ENCODE measurements around the gene TRAPPC10. TPM values are rescaled to one million over a fixed set of nuclear protein-coding genes. Genes with fewer than 3 reads are reported as not detected.

The TRAPPC10 gene
- total RNA-seq, 2 donors from 2014 or later: 53.5 to 72.6 TPM

DNA sequence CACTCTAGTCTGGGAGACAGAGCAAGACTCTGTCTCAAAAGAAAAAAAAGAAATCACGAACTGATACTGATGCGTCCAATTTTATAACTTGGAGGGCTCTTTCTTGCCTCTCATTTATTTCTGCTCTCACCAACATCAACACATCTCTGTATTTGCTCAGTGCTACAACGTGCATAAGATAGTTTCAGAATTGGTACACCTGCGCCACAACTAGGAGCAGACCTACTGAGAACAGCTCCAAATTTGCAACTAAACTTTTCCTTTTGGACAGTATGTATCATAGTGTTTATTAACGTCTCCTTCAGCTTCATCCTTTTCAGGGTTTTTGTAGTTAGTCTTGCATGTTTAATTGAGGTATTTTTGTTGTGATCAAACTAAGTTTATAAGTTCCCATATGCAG is 27.7 kb downstream of the TRAPPC10 start:
- peak; percentile 43 to 85 for ATAC-seq (replicated peaks in 1 of 2)
- peak overlapping the region; percentile 79 for H3K27ac Mint-ChIP-seq

DNA sequence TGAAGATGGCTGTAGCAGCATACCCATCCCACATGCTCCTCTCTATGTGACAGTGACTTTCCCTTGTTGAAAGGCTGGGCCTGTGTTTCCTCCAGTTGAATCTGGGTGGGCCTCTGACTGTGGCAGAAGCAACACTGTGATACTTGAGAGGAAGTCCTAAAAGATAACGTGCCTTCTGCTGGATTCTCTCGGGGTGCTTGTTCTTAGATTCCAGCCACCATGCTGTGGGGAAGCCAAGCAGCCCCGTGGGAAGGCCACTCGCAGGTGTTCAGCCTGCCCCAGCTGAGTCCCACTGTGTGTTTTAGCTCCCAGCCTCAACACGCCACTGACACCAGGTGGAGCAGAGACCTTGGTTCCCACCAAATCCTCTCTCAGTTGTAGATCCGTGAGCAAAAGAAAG is 31.5 kb downstream of the TRAPPC10 start:
- ATAC-seq (replicated peaks in 1 of 2) (no peak), DNase-seq (no peak)
- Mint-ChIP-seq H3K36me3 (ENCODE audit: insufficient read depth in 2 of 2) (peaks cover 0 to 16% of the 10 kb centered on the region in 2 donors), H3K4me1 (ENCODE audit: low read depth) (peaks cover 5% of the 10 kb centered on the region), H3K9me3 (no peaks in the 10 kb centered on the region), H3K27me3 (ENCODE audit: low read depth) (no peaks in the 10 kb centered on the region), H3K27ac (peak overlapping the region; percentile 51), H3K4me3 (no peak overlapping the region)

More for the DNA sequence above, 27.7 kb downstream of the TRAPPC10 start:
- Mint-ChIP-seq H3K4me3 (peak overlapping the region in 1 of 2 donors; percentile 4), H3K27me3 (ENCODE audit: low read depth) (no peaks in the 10 kb centered on the region), H3K36me3 (ENCODE audit: insufficient read depth in 2 of 2) (peaks cover 0 to 16% of the 10 kb centered on the region in 2 donors), H3K4me1 (ENCODE audit: low read depth) (peaks cover 10% of the 10 kb centered on the region), H3K9me3 (no peaks in the 10 kb centered on the region)
- no peak for DNase-seq

DNA sequence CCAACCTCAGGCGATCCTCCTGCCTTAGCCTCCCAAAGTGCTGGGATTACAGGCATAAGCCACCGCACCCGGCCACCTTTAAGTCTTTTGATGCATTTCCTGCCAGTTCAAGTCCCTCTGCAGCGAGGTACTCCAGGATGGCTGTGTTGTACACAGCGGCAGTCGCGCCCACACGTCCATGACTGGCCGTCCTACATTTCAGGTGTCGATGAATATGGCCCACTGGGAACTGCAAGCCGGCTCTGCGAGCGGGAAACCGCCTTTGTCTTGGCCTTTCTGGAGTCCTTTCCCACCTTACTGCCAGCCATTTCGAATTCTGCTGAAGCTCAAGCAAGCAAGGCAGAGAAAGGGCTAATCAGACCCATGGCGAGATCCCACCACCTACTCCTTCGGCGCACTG is 34.6 kb downstream of the TRAPPC10 start:
- H3K4me3 Mint-ChIP-seq: no peak overlapping the region
- no peak overlapping the region for H3K27ac Mint-ChIP-seq
- H3K27me3 Mint-ChIP-seq (ENCODE audit: low read depth): no peaks in the 10 kb centered on the region
- ATAC-seq (replicated peaks in 1 of 2): no peak
- no peak for DNase-seq
- H3K36me3 Mint-ChIP-seq (ENCODE audit: insufficient read depth in 2 of 2): peaks cover 0 to 16% of the 10 kb centered on the region in 2 donors
- peaks cover 12% of the 10 kb centered on the region for H3K4me1 Mint-ChIP-seq (ENCODE audit: low read depth)
- H3K9me3 Mint-ChIP-seq: no peaks in the 10 kb centered on the region

DNA sequence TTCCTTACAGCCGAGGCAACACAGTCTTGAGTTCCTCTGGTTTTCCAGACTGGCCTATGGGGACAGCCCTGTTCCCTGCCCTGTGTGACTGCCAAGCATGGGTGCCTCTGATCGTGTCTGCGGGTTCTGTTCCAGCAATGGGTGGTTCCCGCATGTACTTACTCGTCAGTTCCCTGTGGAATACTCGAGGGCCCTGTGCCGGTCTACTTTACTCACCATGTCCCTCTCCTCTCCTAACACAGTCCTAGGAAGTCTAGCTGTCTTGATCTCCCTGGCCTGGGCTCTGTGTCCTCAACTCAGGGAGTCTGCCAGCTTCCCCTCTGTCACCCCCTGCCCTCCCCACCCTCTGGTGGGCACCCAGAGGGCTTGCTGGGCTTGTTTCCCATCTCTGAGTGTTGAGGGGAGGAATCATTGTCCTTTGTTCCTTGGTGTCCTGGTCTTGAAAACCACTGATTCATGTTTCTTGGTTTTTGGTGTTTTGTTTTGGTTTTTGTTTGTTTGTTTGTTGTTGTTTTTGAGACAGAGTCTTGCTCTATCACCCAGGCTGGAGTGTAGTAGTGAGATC is 36.0 kb downstream of the TRAPPC10 start:
- no peak for ATAC-seq (replicated peaks in 1 of 2)
- no peak for DNase-seq
- peaks cover 6% of the 10 kb centered on the region for H3K4me1 Mint-ChIP-seq (ENCODE audit: low read depth)
- H3K4me3 Mint-ChIP-seq: no peak overlapping the region
- H3K36me3 Mint-ChIP-seq (ENCODE audit: insufficient read depth in 2 of 2): peaks cover 0 to 13% of the 10 kb centered on the region in 2 donors
- H3K9me3 Mint-ChIP-seq: no peaks in the 10 kb centered on the region
- peak overlapping the region; percentile 81 for H3K27ac Mint-ChIP-seq
- no peaks in the 10 kb centered on the region for H3K27me3 Mint-ChIP-seq (ENCODE audit: low read depth)

DNA sequence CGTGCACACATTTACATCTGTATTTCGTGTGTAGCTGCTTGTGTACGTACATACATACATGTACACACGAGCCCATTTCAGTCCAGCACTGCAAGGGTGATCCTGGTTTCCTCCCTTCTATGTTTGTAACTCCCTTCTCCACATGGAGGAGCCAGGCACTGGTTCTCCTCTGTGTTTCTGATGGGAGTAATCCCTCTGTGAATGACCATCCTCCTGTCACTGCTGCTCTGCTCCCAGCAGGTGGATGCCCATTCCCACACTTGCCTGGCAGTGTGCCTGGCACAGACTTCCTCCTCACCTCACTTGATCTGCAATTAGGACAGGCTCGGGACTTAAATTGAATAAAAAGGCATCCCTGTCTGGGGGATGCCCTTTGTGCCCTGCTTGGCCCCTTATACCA is 37.1 kb downstream of the TRAPPC10 start:
- ATAC-seq (replicated peaks in 1 of 2) (no peak), DNase-seq (no peak)
- H3K27ac Mint-ChIP-seq: peak overlapping the region; percentile 43
- H3K9me3 Mint-ChIP-seq: no peaks in the 10 kb centered on the region
- H3K4me3 Mint-ChIP-seq: no peak overlapping the region
- H3K27me3 Mint-ChIP-seq (ENCODE audit: low read depth): no peaks in the 10 kb centered on the region
- H3K4me1 Mint-ChIP-seq (ENCODE audit: low read depth): peaks cover 6% of the 10 kb centered on the region
- H3K36me3 Mint-ChIP-seq (ENCODE audit: insufficient read depth in 2 of 2): peaks cover 0 to 13% of the 10 kb centered on the region in 2 donors

DNA sequence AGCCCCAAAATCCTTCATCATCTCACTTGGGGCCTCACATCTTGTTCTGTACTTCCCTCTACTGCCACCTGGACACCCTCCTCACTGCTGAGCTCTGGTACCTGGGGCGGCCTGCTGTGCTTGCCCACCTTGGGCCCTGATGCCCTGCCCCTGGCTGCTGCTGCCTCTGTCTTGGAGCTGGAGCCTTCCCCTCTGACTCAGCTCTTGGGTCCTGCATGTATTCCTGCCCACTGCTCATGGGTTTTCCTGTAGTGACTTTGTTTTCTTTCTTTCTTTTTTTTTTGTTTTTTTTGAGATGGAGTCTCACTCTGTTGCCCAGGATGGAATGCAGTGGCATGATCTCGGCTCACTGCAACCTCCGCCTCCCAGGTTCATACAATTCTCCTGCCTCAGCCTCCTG is 37.5 kb downstream of the TRAPPC10 start:
- ATAC-seq (replicated peaks in 1 of 2) (no peak), DNase-seq (no peak)
- peak overlapping the region; percentile 43 for H3K27ac Mint-ChIP-seq
- H3K4me3 Mint-ChIP-seq: no peak overlapping the region
- H3K36me3 Mint-ChIP-seq (ENCODE audit: insufficient read depth in 2 of 2): peaks cover 0 to 13% of the 10 kb centered on the region in 2 donors
- H3K27me3 Mint-ChIP-seq (ENCODE audit: low read depth): no peaks in the 10 kb centered on the region
- H3K4me1 Mint-ChIP-seq (ENCODE audit: low read depth): peaks cover 8% of the 10 kb centered on the region
- no peaks in the 10 kb centered on the region for H3K9me3 Mint-ChIP-seq

DNA sequence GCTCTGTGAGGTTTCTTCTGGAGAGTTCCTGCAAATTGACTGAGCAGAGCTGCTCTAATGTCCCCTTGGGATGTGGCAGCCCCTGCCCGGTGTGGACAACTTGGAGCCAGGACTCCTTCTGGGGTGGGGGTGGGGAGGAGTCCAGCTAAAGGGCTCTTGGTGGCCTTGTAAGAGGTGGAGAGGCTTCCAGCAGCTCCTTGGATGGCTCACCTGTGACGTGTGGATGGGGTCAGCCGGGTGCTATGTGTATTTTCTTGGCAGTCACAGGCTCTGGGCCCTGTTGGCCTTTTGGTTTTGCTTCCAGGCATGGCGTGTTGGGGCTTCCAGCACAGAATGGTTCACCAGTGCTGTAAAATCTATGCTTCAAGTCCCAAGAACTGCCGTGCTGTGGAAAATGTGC is 38.2 kb downstream of the TRAPPC10 start:
- no peak for ATAC-seq (replicated peaks in 1 of 2)
- peaks cover 0 to 10% of the 10 kb centered on the region in 2 donors for H3K36me3 Mint-ChIP-seq (ENCODE audit: insufficient read depth in 2 of 2)
- no peak overlapping the region for H3K4me3 Mint-ChIP-seq
- H3K27ac Mint-ChIP-seq: peak overlapping the region; percentile 51
- no peaks in the 10 kb centered on the region for H3K9me3 Mint-ChIP-seq
- H3K27me3 Mint-ChIP-seq (ENCODE audit: low read depth): no peaks in the 10 kb centered on the region
- peaks cover 12% of the 10 kb centered on the region for H3K4me1 Mint-ChIP-seq (ENCODE audit: low read depth)
- no peak for DNase-seq

DNA sequence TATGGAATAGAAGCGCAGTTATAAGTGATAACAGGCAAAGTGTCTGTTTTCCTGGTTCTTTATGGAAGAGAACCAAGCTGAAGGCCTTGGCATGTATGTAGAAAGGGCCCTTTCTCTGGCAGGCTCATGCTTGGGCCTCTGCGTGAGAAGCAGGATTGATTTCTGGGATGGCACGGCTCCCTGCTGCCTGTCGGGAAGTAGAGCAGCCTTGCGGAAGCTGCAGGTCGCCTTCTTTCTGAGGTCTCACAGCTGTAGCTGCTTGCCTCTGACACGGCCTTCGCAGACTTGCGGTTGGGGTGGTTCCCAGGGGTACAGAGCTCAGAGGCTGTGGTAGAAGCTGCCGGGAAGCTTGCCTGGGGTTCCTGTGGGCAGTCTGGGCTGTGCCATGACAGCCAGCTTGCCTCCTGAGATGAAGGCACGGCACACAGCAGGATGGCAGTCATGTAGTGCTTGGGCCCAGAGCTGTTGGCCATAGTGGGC is 39.4 kb downstream of the TRAPPC10 start:
- DNase-seq (no peak), ATAC-seq (replicated peaks in 1 of 2) (no peak)
- Mint-ChIP-seq H3K4me1 (ENCODE audit: low read depth) (peaks cover 14% of the 10 kb centered on the region), H3K27me3 (ENCODE audit: low read depth) (no peaks in the 10 kb centered on the region), H3K9me3 (no peaks in the 10 kb centered on the region), H3K36me3 (ENCODE audit: insufficient read depth in 2 of 2) (peaks cover 0 to 6% of the 10 kb centered on the region in 2 donors), H3K27ac (no peak overlapping the region), H3K4me3 (no peak overlapping the region)

DNA sequence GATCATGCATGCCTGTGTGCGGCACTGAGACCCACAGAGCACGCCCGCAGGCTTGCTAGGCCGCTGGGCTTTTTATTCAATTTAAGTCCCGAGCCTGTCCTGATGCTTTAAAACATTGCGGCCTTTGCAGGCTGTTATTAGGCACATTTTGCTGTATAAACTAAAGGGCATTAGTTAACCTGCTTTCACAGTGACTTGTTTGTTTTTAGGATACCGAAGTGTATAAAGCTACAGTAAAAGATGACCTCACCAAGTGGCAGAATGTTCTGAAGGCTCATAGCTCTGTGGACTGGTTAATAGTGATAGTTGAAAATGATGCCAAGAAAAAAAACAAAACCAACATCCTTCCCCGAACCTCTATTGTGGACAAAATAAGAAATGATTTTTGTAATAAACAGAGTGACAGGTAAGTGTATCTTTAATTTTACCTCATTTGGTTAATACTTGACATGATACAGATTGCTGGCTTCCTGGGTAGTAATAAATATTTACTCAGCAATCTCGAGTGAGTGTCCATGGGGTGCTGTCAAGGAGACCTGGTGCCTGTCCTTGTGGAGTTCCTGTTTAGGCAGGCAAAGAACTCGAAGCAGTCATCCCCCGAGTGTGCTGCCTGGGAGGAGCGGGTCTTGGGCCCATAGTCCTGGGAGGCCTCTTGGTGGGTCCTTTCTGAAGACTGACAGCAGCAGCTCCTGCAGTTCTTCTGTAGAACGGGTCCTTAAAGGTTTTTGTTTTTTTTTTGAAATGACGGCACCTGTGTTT is 40.1 kb downstream of the TRAPPC10 start:
- ATAC-seq (replicated peaks in 1 of 2) (no peak), DNase-seq (no peak)
- no peaks in the 10 kb centered on the region for H3K27me3 Mint-ChIP-seq (ENCODE audit: low read depth)
- peaks cover 22% of the 10 kb centered on the region for H3K4me1 Mint-ChIP-seq (ENCODE audit: low read depth)
- H3K9me3 Mint-ChIP-seq: no peaks in the 10 kb centered on the region
- no peak overlapping the region for H3K4me3 Mint-ChIP-seq
- no peak overlapping the region for H3K27ac Mint-ChIP-seq
- peaks cover 0 to 9% of the 10 kb centered on the region in 2 donors for H3K36me3 Mint-ChIP-seq (ENCODE audit: insufficient read depth in 2 of 2)

DNA sequence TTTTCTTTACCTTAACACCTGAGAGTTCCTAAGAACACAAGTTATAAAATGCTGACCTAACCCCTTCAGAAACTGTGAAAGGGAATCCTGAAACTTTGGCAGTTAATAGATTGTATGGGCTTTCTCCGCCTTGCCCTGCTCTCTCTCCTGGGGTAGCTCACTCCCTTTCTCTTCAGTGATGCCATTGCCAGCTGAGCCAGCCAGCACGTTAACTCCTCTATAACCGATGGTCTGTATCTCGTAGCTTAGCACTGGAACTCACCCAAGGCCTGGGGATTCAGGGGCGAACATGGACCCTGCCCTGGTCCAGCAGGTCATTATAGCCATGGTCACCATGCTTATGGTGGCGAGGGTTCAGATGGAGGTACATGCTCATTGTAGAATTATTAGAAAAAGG is 40.7 kb downstream of the TRAPPC10 start:
- peak overlapping the region; percentile 38 for H3K27ac Mint-ChIP-seq
- no peaks in the 10 kb centered on the region for H3K27me3 Mint-ChIP-seq (ENCODE audit: low read depth)
- no peak for DNase-seq
- H3K36me3 Mint-ChIP-seq (ENCODE audit: insufficient read depth in 2 of 2): peaks cover 0 to 6% of the 10 kb centered on the region in 2 donors
- no peaks in the 10 kb centered on the region for H3K9me3 Mint-ChIP-seq
- H3K4me3 Mint-ChIP-seq: no peak overlapping the region
- ATAC-seq (replicated peaks in 1 of 2): no peak
- H3K4me1 Mint-ChIP-seq (ENCODE audit: low read depth): peaks cover 27% of the 10 kb centered on the region

DNA sequence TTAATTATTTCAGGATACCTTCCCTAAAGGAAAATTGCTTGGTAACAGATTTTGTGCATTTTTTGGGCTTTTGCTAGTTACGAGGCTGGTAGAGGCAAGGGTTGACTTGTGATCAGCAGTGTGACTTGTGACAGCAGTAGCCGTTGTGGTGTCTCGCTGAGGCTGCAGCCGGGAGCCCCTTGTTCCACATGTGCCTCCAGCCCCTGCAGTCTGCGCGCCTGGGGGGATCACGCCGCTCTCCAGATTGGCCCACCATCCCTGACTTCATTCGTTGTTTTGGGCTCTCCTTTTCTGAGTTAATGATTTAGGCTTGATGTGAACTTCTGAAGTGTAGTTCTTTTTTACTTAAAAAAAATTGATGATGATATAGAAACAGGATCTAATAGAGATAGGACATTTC is 41.5 kb downstream of the TRAPPC10 start:
- H3K4me3 Mint-ChIP-seq: no peak overlapping the region
- H3K27ac Mint-ChIP-seq: peak overlapping the region; percentile 9
- DNase-seq (no peak), ATAC-seq (replicated peaks in 1 of 2) (no peak)
- no peaks in the 10 kb centered on the region for H3K27me3 Mint-ChIP-seq (ENCODE audit: low read depth)
- peaks cover 5 to 9% of the 10 kb centered on the region in 2 donors for H3K36me3 Mint-ChIP-seq (ENCODE audit: insufficient read depth in 2 of 2)
- peaks cover 34% of the 10 kb centered on the region for H3K4me1 Mint-ChIP-seq (ENCODE audit: low read depth)
- no peaks in the 10 kb centered on the region for H3K9me3 Mint-ChIP-seq

DNA sequence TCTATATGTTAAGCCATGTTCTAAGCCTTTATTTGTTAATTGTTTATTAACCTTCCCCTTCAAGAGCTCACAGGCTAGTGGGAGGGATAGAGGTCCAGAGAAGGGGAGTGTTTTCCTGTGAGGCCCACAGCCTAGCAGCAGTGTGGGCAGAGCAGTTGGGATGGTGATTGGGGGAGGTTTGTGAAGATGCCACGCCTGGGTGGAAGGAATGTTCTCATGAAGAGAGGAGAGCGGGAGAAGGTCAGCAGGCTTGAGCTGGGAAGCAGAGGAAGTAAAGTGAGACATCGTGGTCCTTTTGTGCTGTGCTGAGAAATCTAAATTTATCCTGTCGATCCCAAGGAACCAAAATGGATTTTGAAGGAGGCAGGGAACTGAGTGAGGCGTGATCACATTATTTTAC is 42.6 kb downstream of the TRAPPC10 start:
- Mint-ChIP-seq H3K4me3 (no peak overlapping the region), H3K27me3 (ENCODE audit: low read depth) (no peaks in the 10 kb centered on the region), H3K36me3 (ENCODE audit: insufficient read depth in 2 of 2) (peaks cover 5 to 13% of the 10 kb centered on the region in 2 donors)

DNA sequence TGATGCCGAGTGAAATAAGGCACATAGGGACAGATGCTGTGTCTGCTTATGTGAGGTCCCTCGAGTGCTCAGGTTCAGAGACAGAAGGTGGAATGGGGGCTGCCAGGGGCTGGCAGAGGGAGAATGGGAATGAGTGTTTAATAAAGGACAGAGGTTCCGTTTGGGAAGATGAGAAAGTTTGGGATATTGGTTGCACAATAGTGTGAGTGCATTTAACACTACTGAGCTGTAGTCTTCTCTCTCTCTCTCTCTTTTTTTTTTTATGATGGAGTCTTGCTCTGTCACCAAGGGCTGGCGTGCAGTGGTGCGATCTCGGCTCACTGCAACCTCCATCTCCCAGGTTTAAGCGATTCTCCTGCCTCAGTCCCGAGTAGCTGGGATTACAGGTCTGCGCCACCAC is 44.9 kb downstream of the TRAPPC10 start:
- Mint-ChIP-seq H3K27ac (peak overlapping the region; percentile 64), H3K27me3 (ENCODE audit: low read depth) (no peaks in the 10 kb centered on the region)
- ATAC-seq (replicated peaks in 1 of 2): no peak

More for the DNA sequence above, 42.6 kb downstream of the TRAPPC10 start:
- ATAC-seq (replicated peaks in 1 of 2) (no peak), DNase-seq (no peak)
- H3K4me1 Mint-ChIP-seq (ENCODE audit: low read depth): peaks cover 35% of the 10 kb centered on the region
- H3K27ac Mint-ChIP-seq: peak overlapping the region; percentile 85
- no peaks in the 10 kb centered on the region for H3K9me3 Mint-ChIP-seq

More for the DNA sequence above, 44.9 kb downstream of the TRAPPC10 start:
- DNase-seq: no peak
- H3K4me1 Mint-ChIP-seq (ENCODE audit: low read depth): peaks cover 34% of the 10 kb centered on the region
- peak overlapping the region in 1 of 2 donors; percentile 41 for H3K4me3 Mint-ChIP-seq
- peaks cover 5 to 14% of the 10 kb centered on the region in 2 donors for H3K36me3 Mint-ChIP-seq (ENCODE audit: insufficient read depth in 2 of 2)
- H3K9me3 Mint-ChIP-seq: no peaks in the 10 kb centered on the region

Measured in activated T-cell treated with anti-CD3 and anti-CD28 coated beads, Interleukin-2, amount 50 U/mL, for 72 hours (primary cell).